GM18907 (cell line): ENCODE data around the gene PPP1R3A.

Experiments
- ATAC-seq: cut with Tn5 transposase; IDR thresholded peaks from one replicate; pipeline ENCODE4 v1.9.1; 2021; ENCODE audit warnings: mild to moderate bottlenecking, moderate library complexity; ENCODE audit not compliant: unreplicated experiment

Gene PPP1R3A

DNA sequence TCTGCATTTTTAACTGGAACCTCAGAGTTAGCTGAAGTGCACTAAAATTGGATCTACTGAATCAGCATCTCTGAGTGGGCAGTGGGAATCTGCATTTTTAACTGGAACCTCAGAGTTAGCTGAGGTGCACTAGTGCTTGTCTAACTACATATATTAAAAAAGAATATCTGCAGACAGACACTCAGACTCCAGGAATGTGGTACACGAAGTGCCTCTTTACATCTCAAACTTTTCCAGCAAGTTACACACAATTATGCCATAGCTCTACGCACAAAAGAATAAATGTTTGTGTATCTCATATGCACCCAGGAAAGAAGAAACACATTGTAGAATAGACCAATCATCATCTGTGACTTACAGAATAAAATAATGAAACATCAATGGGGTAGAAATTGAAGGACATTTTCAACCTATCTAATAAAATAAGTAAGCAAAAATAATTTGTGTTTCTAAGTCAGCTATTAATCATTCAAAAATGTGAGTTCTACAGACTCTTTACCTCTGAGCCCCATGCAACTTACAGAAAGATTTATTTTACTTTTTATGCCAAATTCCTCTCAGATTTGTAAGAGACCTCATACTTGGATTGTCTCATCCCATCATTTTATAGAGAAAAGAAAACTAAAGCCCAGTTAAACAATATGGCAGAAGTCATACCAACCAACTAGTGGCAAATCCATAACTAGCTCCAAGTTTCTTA, 28.3 kb downstream of the PPP1R3A start:
- ATAC-seq: no peak

DNA sequence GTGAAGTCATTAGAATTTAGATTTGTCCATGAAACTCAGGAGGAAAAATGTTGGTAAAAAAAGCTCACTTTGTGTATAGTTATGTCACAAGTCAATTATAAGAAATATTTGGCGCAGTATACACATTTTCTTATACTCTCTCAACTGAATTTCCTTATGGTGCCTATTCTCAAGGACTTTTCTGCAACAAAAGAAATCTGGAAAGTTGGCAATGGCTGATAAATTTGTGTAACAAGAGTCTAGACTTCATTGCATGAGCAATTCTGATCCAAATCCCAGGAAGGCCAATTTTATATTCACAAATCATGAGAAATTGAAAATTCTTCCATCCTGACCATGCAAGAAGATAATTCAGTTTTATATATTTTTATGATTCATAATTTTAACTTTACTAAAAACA, 35.7 kb downstream of the PPP1R3A start:
- no peak for ATAC-seq

DNA sequence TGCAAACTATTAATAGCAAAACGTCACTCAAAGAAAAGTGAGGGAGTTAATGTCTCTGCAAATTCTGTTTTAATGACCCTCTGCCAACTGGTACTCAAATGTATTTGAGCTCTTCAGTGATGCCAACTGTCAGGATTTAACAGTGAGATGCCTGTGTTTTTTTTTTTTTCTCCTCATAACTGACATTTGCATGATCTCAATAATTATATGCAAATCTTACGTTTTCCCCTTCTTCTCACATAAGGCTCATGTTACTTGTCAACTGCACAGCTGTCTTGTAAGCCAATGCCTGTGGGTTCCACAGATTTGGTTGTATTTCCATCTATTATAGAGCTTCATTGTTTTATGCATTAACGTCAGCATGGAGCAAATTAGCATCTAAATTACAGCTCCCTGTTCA, 38.2 kb downstream of the PPP1R3A start:
- no peak for ATAC-seq

DNA sequence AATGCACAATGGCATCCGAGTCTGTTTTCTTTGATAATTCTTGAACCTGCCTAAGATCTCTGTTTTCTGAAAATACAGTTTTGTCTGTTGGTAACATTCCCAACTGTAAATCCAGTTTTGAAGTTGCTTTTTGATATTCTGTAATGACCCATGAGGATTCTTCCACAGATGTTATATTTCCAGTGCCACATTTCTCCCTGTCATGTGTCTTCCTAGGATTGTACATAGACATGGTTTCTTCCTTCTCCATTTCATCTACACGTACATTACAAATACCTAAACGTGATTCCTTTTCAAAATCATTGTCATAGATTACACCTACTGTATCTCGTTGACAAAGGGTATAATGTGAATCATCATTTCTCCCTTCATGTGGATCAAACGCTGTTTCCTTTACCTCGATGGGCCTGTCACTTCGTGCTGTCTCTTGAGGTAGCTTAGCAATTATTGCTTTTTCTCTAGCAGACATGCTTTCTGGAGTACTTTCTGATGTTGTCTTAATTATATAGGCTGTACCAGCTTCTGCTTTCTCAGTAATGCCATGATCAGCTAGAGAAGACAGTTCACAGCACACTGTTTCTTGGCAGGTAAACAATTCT, 40.3 kb downstream of the PPP1R3A start:
- ATAC-seq: no peak

DNA sequence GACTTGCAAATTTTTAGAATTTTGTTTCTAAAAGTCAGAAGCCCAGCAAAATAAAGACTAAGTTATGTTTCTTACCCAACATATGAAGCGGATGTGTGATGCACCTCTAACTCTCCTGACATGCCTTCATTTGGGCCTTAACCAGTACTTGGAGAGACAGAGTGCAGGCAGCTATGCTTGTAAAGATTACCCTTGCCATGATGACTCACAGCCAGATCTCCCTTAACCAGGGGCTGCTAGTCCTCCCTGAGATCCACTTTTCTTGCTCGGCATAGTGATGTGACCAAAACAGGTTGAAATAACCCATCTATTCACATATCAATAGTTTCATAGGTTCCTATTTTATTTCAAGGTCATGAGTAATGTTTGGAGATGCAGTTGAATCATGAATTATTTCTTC, 43.6 kb downstream of the PPP1R3A start:
- no peak for ATAC-seq

DNA sequence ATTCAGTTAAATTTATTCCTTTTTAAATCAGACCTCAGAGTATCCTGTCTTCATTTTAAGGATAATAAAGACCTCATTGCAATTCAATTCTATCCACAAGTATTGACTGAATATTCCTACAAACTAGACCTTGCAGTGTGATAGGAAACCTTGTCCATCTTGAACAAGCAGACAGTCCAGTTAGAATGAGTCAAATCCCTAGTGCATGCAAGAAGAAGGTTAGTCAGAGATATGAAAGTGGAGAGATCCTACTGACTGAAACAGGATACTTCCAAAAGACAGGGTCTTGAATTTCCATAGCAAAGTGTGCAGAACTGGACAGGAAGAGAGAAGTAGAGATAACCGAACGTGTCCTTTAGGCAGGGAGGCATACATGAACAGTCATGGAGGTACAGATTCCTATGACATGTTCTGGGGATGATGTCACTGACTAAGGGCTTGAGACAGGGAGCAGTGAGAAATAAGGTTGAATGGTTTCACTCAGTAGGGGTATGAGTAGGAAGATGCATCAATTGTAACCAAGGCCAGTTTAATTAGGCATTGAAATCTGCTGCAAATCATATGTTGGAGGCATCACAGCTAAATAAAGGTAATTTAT, 45.2 kb downstream of the PPP1R3A start:
- no peak for ATAC-seq

DNA sequence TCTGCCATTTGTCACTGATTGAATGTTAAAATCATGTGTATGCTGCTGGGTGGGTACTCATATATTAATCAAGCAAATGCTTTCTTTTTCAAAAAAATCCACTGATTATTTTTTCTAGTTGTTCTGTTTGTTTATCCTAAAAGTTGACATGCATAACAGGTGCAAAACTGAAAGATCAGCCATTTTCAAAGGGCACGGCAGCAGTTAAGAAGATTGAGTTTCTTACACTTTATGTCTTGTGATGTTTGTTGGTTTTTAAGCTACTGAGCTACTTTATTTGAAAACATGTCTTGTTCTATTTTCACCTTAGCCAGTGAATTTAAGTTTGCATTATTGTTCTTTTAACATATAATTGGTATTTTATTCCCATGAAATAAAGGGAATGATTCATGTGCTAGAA, 45.8 kb downstream of the PPP1R3A start:
- ATAC-seq: no peak

DNA sequence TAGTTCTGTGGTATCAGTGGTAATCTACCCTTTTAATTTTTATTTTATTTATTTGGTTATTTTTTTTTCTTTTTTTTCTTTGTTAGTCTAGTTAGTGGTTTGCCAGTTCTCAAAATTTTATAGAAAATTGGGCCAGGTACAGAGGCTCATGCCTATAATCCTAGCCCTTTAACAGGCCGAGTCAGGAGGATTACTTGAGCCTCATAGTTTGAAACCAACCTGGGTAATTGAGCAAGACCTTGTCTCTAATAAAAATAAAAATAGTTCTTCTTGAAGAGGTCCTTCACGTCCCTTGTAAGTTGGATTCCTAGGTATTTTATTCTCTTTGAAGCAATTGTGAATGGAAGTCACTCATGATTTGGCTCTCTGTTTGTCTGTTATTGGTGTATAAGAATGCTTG, 51.5 kb downstream of the PPP1R3A start:
- ATAC-seq: no peak

DNA sequence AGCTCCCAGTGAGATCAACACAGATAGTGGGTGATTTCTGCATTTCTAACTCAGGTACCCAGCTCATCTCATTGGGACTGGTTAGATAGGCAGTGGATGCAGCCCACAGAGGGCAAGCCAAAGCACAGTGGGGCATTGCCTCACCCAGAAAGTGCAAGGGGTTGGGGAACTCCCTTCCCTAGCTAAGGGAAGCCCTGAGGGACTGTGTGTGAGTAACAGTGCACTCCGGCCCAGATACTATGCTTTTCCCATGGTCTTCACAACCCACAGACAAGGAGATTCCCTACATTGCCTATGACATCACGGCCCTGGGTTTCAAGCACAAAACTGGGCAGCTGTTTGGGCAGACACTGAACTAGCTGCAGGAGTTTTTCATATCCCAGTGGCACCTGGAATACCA, 62.8 kb downstream of the PPP1R3A start:
- ATAC-seq: no peak

DNA sequence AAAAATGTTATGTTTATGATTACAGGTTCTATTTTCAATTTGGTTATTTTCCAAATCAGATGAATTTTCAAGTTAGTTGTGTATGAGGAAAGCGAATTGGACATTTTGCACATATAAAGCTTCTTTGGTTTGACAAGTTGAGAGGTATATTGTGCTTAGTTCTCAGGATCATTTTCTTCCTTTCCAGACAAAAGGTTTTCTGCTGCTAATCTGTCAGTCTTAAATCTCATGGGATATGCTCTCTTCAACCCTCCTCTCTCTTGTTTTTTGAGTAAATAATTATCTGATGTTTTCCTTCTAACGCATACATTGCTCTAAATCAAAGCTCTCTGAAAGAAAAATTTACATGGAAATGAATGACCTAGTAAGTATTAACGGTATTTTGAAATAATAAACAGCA, 77.9 kb downstream of the PPP1R3A start:
- no peak for ATAC-seq

DNA sequence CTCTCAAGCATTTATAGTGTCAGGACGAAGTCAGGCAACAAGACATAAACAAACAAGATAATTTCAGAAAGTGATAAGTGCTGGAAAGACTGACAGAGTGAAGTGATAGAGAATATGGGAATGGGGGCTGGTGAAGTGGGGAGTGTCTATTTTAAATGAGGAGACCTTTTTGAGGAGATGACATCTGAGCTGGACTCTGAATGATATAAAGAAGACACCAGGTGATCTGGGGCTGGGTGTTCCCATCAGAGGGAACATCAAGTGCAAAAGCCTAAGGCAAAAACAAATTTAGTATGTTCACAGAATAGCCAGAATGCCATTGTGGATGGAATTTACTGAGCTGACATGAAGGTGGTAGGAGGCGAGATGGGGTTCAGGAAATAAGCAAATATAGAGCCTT, 83.4 kb downstream of the PPP1R3A start:
- ATAC-seq: no peak

DNA sequence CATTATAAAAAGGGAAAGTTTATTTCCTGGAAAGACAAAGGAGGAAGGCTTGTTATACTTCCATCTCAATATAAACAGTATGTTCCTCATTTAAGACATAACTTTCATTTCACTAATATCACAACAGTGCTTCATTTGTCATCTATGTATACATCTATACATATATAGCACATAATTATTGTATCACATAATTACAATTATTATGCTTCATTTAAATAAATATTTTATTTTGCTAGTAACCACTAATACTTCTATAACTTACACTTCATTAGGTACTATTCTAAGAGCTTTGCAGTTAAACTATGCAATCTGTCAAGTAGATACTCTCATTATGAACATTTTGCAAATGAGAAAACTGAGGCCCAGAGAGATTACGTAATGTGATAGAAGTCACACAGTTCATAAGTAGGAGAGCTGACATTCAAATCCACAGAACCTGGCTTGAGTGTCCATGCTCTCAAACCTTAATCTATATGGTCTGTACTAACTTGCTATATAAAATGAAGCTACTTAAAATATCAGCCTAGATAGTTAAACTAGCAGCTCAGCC, 86.5 kb downstream of the PPP1R3A start:
- no peak for ATAC-seq

DNA sequence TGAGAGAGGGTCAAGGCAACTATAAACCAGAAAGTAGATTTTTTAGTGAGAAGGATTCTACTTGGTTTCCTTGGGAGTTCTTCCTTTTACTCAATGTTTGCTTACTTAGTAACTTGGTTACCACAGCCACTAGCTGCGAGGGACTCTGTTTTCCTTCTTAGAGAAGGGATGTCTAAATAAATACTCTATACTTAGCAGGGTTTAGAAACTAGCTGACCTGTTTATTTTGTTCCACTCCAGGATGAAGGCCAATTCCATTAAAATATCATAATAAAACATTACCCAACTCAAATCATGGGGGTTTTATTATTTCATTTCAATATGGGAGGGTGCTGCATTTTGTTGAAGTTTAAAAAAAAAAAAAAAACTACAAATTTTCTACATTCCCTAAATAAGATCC, 87.3 kb downstream of the PPP1R3A start:
- no peak for ATAC-seq

DNA sequence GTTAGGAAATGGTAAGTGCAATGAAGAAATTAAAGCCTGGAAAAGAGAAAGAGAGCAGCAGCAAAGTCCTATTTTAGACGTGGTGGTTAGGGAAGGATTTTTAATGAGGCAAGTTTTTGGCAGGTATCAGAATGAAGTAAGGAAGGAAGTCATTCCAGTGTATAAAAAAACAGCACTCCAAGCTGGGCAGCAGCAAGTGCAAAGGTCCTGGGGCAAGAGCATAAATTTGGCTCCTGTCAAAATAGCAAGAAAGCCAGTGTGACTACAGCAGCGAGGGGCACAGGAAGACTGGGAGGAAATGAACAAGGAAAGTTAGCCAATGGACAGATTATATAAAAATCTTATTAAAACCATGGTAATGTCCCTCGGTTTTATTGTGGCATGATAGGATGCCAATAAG, 90.2 kb downstream of the PPP1R3A start:
- ATAC-seq: no peak
